Skeletal muscle satellite cell (primary cell): Measurements from ENCODE around the gene SH3PXD2A.

Source experiments
- H3K27me3 ChIP-seq: 2 replicates; pipeline ENCODE4 v1.7.0; 2013; ENCODE audit warnings: low read length; ENCODE audit not compliant: control insufficient read depth, insufficient read depth
- H3K36me3 ChIP-seq: 2 replicates; pipeline ENCODE4 v1.7.0; 2013; ENCODE audit warnings: mild to moderate bottlenecking, control low read depth, low read length; ENCODE audit not compliant: insufficient read depth
- H3K4me1 ChIP-seq: 2 replicates; pipeline ENCODE4 v1.7.0; 2013; ENCODE audit warnings: low read length; ENCODE audit not compliant: control insufficient read depth, insufficient read depth
- H3K4me2 ChIP-seq: 2 replicates; pipeline ENCODE4 v1.7.0; 2013; ENCODE audit warnings: mild to moderate bottlenecking, low read length
- H3K4me3 ChIP-seq: 2 replicates; pipeline ENCODE4 v1.7.0; 2013; ENCODE audit warnings: low read length
- H3K9ac ChIP-seq: 2 replicates; pipeline ENCODE4 v1.7.0; 2013; ENCODE audit warnings: mild to moderate bottlenecking, low read depth, low read length, moderate library complexity
- H3K9me3 ChIP-seq: replicated peaks from 2 replicates; pipeline ENCODE4 v1.7.0; 2013; ENCODE audit warnings: mild to moderate bottlenecking, control low read depth, low read length

Gene SH3PXD2A

DNA sequence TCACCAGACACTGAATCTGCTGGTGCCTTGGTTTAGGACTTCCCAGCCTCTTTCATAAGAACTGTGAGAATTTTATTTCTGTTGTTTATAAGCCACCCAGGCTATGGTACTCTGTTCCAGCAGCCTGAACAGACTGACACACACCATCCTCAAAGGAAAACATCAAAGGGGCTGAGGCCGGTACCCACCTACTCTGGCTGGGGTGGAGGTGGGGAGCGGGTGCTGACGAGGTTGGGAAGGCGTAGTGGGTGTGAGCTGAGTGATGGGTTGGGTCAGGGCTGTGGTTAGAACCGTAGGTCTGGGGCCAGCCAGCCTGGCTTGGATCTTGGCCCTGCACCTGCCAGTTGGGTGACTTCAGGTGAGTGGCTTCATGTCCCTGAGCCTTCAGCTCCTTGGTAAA is 136.3 kb downstream of the SH3PXD2A start:
- no peaks in the 10 kb centered on the region for H3K9me3 ChIP-seq
- no peak overlapping the region for H3K4me2 ChIP-seq
- H3K27me3 ChIP-seq, result no peaks in the 10 kb centered on the region
- peaks cover 16% of the 10 kb centered on the region for H3K36me3 ChIP-seq
- H3K4me1 ChIP-seq, result peaks cover 13% of the 10 kb centered on the region
- H3K9ac ChIP-seq, result no peak overlapping the region
- no peak overlapping the region for H3K4me3 ChIP-seq

DNA sequence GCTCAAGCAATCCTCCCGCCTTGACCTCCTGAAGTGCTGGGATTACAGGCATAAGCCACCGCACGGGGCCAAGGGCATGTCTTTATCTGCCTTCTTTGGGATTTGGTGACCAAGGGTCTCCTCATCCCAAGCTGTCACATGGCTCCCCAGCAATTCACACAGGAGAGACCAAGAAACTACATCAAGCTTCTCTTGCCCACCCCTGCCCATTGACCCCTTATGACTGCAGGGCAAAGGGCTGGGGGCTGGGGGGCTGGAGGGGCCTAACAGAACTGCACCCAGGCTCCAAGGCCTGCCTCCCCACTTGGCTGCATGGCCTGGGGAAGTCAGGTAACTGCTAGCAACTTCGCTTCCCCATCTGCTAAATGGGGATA is 137.1 kb downstream of the SH3PXD2A start:
- H3K4me1 ChIP-seq, result peaks cover 13% of the 10 kb centered on the region

GRCh38 chr10:103717341-103718246 is 137.8 kb downstream of the SH3PXD2A start:
- no peak overlapping the region for H3K4me3 ChIP-seq
- peaks cover 13% of the 10 kb centered on the region for H3K4me1 ChIP-seq
- no peak overlapping the region for H3K4me2 ChIP-seq
- no peaks in the 10 kb centered on the region for H3K9me3 ChIP-seq
- H3K9ac ChIP-seq, result no peak overlapping the region
- H3K27me3 ChIP-seq, result no peaks in the 10 kb centered on the region
- H3K36me3 ChIP-seq, result peaks cover 7% of the 10 kb centered on the region

More for the DNA sequence above, 137.1 kb downstream of the SH3PXD2A start:
- no peaks in the 10 kb centered on the region for H3K9me3 ChIP-seq
- no peak overlapping the region for H3K9ac ChIP-seq
- H3K27me3 ChIP-seq, result no peaks in the 10 kb centered on the region
- H3K4me3 ChIP-seq, result no peak overlapping the region
- H3K36me3 ChIP-seq, result peaks cover 9% of the 10 kb centered on the region
- H3K4me2 ChIP-seq, result no peak overlapping the region

- no peak overlapping the region for H3K4me3 ChIP-seq
- H3K9ac ChIP-seq, result no peak overlapping the region
- H3K4me2 ChIP-seq, result no peak overlapping the region
- peaks cover 13% of the 10 kb centered on the region for H3K4me1 ChIP-seq
- H3K36me3 ChIP-seq, result peaks cover 4% of the 10 kb centered on the region
- no peaks in the 10 kb centered on the region for H3K9me3 ChIP-seq
- no peaks in the 10 kb centered on the region for H3K27me3 ChIP-seq
Observed at GRCh38 chr10:103716206-103717160, 138.9 kb downstream of the SH3PXD2A start.

GRCh38 chr10:103715430-103715829 is 139.9 kb downstream of the SH3PXD2A start:
- H3K9ac ChIP-seq, result peak overlapping the region; percentile 16
- H3K4me1 ChIP-seq, result peaks cover 13% of the 10 kb centered on the region
- no peaks in the 10 kb centered on the region for H3K9me3 ChIP-seq
- H3K36me3 ChIP-seq, result peaks cover 3% of the 10 kb centered on the region
- no peaks in the 10 kb centered on the region for H3K27me3 ChIP-seq
- H3K4me2 ChIP-seq, result peak overlapping the region; percentile 29
- H3K4me3 ChIP-seq, result no peak overlapping the region

DNA sequence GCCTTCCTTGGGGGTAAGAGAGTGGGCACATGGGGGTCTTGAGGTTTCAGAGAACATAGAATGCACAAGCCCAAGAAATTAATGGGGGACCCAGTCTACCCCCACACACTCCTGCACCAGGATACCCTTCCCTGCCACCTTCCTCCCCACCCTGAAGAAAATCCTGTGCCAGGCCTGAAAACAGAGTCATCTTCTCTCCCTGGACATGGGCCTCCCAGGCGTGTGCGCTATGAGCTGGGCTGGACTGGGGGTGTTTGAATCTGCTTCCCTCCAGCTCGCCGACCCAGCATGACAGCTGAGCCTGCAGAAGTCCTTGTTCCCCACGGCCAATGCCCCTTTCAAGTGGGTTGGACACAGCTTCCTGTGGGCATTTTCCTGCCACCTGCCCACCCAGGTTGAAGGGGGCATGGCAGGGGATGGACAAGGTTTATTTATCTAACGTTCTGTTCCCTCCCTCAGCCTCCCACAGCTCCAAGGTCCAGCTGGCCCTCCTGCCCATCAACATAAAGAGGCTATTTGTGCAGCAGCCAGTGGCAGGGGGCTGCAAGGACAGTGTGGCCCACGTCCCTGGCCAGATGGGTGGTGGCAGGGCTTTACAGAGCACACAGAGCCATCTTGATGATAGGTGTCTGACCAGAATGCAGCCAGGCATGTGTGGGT is 141.0 kb downstream of the SH3PXD2A start:
- Histone ChIP-seq H3K27me3 (no peaks in the 10 kb centered on the region), H3K9ac (no peak overlapping the region), H3K4me2 (no peak overlapping the region), H3K9me3 (no peaks in the 10 kb centered on the region), H3K4me1 (peaks cover 16% of the 10 kb centered on the region), H3K36me3 (peaks cover 3% of the 10 kb centered on the region), H3K4me3 (no peak overlapping the region)

- Histone ChIP-seq H3K27me3 (no peaks in the 10 kb centered on the region), H3K9me3 (no peaks in the 10 kb centered on the region), H3K9ac (no peak overlapping the region), H3K4me1 (peaks cover 20% of the 10 kb centered on the region), H3K4me2 (no peak overlapping the region), H3K4me3 (no peak overlapping the region), H3K36me3 (no peaks in the 10 kb centered on the region)
Observed at GRCh38 chr10:103713676-103714075, 141.7 kb downstream of the SH3PXD2A start.

GRCh38 chr10:103712898-103713498 is 142.4 kb downstream of the SH3PXD2A start:
- Histone ChIP-seq H3K4me1 (peaks cover 20% of the 10 kb centered on the region), H3K4me3 (no peak overlapping the region), H3K9me3 (no peaks in the 10 kb centered on the region), H3K27me3 (no peaks in the 10 kb centered on the region), H3K4me2 (no peak overlapping the region), H3K36me3 (no peaks in the 10 kb centered on the region), H3K9ac (no peak overlapping the region)

GRCh38 chr10:103712146-103712545 is 143.2 kb downstream of the SH3PXD2A start:
- Histone ChIP-seq H3K9ac (no peak overlapping the region), H3K4me1 (peaks cover 20% of the 10 kb centered on the region), H3K4me2 (no peak overlapping the region), H3K9me3 (no peaks in the 10 kb centered on the region), H3K27me3 (no peaks in the 10 kb centered on the region), H3K36me3 (no peaks in the 10 kb centered on the region), H3K4me3 (no peak overlapping the region)

DNA sequence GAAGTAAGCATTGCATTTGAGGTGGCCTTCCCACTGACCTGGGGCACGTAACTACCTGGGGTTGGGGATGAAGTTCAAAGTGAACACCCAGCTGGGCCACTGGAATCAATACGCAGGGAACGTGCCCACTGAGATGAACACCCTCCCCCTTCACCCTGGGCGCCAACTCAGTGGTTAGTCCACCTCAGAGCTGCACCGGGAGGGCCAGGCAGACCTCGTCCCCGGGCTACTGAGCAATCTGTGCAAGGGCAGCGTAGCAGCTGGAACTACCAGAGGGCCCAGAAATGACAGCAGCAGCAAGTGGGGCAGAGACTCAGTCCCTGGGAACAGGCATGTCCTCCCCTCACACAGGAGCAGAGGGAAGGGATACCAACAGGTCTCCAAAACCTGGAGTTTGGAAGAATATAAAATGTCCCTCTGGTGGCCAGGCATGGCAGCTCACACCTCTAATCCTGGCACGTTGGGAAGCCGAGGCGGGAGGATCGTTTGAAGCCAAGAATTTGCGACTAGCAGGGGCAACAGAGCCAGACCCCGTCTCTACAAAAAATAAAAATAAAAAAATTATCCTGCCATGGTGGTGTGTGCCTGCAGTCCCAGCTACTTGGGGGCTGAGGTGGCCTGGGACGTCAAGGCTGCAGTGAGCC is 143.9 kb downstream of the SH3PXD2A start:
- Histone ChIP-seq H3K9me3 (no peaks in the 10 kb centered on the region), H3K36me3 (no peaks in the 10 kb centered on the region), H3K27me3 (no peaks in the 10 kb centered on the region), H3K4me2 (no peak overlapping the region), H3K4me1 (peaks cover 20% of the 10 kb centered on the region), H3K9ac (no peak overlapping the region), H3K4me3 (no peak overlapping the region)
